Testis (tissue), 3 donors: Measurements from ENCODE around the gene CCDC7. TPM values are rescaled to one million over a fixed set of nuclear protein-coding genes. Genes with fewer than 3 reads are reported as not detected.
"Not testable (repeated sequence)": the region's sequence is repeated elsewhere in the genome, so short reads cannot be mapped to it uniquely, and the experiment has no call there.

Experiments used
- DNase-seq: peaks from one replicate; pipeline ENCODE4 v3.0.0-alpha.2; 2019
- H3K27ac ChIP-seq, 2 donors: fragments of 200-600 bp; sonication (generic); one replicate each; pipeline ENCODE4 v1.5.1; 2019
- H3K27me3 ChIP-seq: fragments of 200-600 bp; sonication (generic); one replicate; pipeline ENCODE4 v1.5.1; 2019
- H3K36me3 ChIP-seq: fragments of 200-600 bp; sonication (generic); one replicate; pipeline ENCODE4 v1.5.1; 2017; ENCODE audit warnings: low read depth; ENCODE audit errors: missing control alignments
- H3K4me1 ChIP-seq: fragments of 200-600 bp; sonication (generic); one replicate; pipeline ENCODE4 v1.5.1; 2019
- H3K4me3 ChIP-seq, 2 donors: fragments of 200-600 bp; sonication (generic); one replicate each; pipeline ENCODE4 v1.5.1; 2017 to 2019
- H3K9me3 ChIP-seq: fragments of 200-600 bp; sonication (generic); one replicate; pipeline ENCODE4 v1.5.1; 2017
- CTCF ChIP-seq, 3 experiments: fragments of 450-650 bp in 2 of 3; fragments of 200-600 bp in 1 of 3; sonication (generic) in 1 of 3; IDR thresholded peaks; one replicate each; pipeline ENCODE4 v1.5.1; 2016 to 2019; ENCODE audit warnings: antibody characterized with exemption in 3 of 3, mild to moderate bottlenecking in 2 of 3, moderate library complexity in 1 of 3
- POLR2A ChIP-seq: fragments of 450-650 bp; IDR thresholded peaks from one replicate; pipeline ENCODE4 v1.6.1; 2017; ENCODE audit warnings: antibody characterized with exemption, mild to moderate bottlenecking, moderate library complexity
- WGBS, 2 donors: methylation state at CpG; one replicate each; pipeline ENCODE4 v1.1.5; 2018; 5-methylcytosine and 5-hydroxymethylcytosine counted together
- intact Hi-C: fragments of 100-400 bp; cut with DNase I; formaldehyde crosslinking; loops from one replicate; pipeline ENCODE4 v1.15.1; 2023; ENCODE audit warnings: low total_unique reads
- polyA plus RNA-seq: library from polyadenylated mRNA; stranded (reverse); fragments of 350-450 nt; fragmentation: Illumina TruSeq; extraction: RNeasy Lipid Tissue Mini Kit (QIAGEN cat#74804); gene quantifications from one replicate; pipeline ENCODE4 v1.2.3, GENCODE V29; 2014; ENCODE audit warnings: low read depth, low replicate concordance; ENCODE audit not compliant: insufficient read depth
- total RNA-seq, 2 donors: library from RNA; depleted of rRNA; stranded (reverse); fragments of >200 nt; gene quantifications; one replicate each; pipeline ENCODE4 v1.2.3, GENCODE V29; 2016

Gene CCDC7
- total and polyA plus RNA-seq, 3 donors from 2014 or later, result 74.0 to 146 (median 74.5) TPM

DNA sequence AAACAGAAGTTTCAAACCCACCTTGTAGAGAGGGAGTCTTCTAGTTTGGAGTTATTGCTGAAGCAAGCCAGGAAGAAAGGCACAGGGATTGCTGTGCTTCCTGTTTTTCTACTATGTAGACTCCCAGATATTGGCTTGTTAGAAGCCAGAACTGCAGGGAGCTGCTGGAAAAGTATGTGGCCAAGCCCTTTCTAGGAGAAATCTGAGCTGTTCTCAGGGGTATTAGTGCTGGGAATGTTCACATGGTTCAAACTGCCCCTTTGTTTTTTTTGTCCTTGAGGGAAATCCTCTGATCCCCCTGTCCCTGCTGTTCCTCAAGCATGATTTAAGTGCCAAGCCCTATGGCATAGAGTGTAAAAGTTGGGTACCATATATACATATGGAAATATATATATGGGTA lies 184.0 kb downstream of the CCDC7 start:
- Histone ChIP-seq H3K27me3 (no peaks in the 10 kb centered on the region), H3K36me3 (no peaks in the 10 kb centered on the region), H3K4me3 (no peak overlapping the region), H3K9me3 (no peaks in the 10 kb centered on the region), H3K4me1 (no peaks in the 10 kb centered on the region), H3K27ac (no peak overlapping the region)
- TF ChIP-seq CTCF (IDR thresholded peaks at IDR 0.05) (no peak), POLR2A (no peak)
- DNase-seq, result no peak
- intact Hi-C loops, result no loop called here

GRCh38 chr10:32646535-32646934 lies 200.6 kb downstream of the CCDC7 start:
- 32 to 53% methylated on average over 1 of the region's 1 CpG for WGBS, 2 donors
- TF ChIP-seq POLR2A, result no peak
- TF ChIP-seq CTCF (IDR thresholded peaks at IDR 0.05), result no peak
- Histone ChIP-seq H3K27ac (no peak overlapping the region), H3K36me3 (no peaks in the 10 kb centered on the region), H3K27me3 (no peaks in the 10 kb centered on the region), H3K4me3 (no peak overlapping the region), H3K4me1 (no peaks in the 10 kb centered on the region), H3K9me3 (no peaks in the 10 kb centered on the region)
- intact Hi-C loops, result no loop called here
- no peak for DNase-seq

- intact Hi-C loops, result no loop called here
- 51 to 93% methylated on average over 1 of the region's 1 CpG for WGBS, 2 donors
- Histone ChIP-seq H3K4me1 (no peaks in the 10 kb centered on the region), H3K27ac (no peak overlapping the region), H3K27me3 (no peaks in the 10 kb centered on the region), H3K36me3 (no peaks in the 10 kb centered on the region), H3K4me3 (no peak overlapping the region), H3K9me3 (no peaks in the 10 kb centered on the region)
- TF ChIP-seq POLR2A (no peak), CTCF (IDR thresholded peaks at IDR 0.05) (no peak)
- DNase-seq, result no peak
Observed at GRCh38 chr10:32650246-32650655, 204.3 kb downstream of the CCDC7 start.

DNA sequence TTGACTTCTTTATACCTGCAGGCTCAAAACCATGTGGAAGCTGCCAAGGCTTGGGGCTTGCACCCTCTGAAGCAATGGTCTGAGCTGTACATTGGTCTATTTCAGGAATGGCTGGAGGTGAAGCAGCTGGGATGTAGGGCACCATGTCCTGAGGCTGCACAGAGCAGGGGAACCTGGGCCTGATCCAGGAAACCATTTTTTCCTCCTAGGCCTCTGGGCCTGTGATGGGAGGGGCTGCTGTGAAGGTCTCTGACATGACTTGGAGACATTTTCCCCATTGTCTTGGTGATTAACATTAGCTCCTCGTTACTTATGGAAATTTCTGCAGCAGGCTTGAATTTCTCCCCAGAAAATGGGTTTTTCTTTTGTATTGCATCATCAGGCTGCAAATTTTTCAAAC lies 211.5 kb downstream of the CCDC7 start:
- H3K4me3 ChIP-seq, H3K36me3 ChIP-seq, H3K27ac ChIP-seq, H3K9me3 ChIP-seq, DNase-seq, H3K4me1 ChIP-seq, H3K27me3 ChIP-seq, intact Hi-C loops: not testable (repeated sequence)
- 42 to 90% methylated on average over 1 of the region's 1 CpG for WGBS, 2 donors

DNA sequence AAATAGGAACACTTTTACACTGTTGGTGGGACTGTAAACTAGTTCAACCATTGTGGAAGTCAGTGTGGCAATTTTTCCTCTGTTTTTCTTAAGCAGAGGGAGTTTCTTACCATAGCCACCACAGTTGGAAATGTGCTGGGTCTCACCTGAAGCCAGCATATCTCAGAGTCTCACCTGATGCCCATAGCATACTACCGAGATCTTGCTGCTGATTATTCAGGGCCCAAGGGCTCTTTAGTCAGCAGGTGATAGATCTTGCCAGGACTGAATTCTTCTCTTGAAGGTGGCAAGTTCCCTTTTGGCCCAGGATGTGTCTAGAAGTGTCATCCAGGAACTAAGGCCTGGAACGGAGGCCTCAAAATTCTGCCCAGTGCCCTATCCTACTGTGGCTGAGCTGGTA lies 215.4 kb downstream of the CCDC7 start:
- WGBS, 2 donors, result 93% methylated on average over 2 of the region's 2 CpGs

More for the DNA sequence above, 215.4 kb downstream of the CCDC7 start:
- no peaks in the 10 kb centered on the region for H3K9me3 ChIP-seq
- H3K4me3 ChIP-seq, result no peak overlapping the region
- no peak for DNase-seq
- H3K36me3 ChIP-seq, result no peaks in the 10 kb centered on the region
- TF ChIP-seq POLR2A (no peak), CTCF (IDR thresholded peaks at IDR 0.05) (no peak)
- H3K27me3 ChIP-seq, result no peaks in the 10 kb centered on the region
- H3K4me1 ChIP-seq, result no peaks in the 10 kb centered on the region
- no peak overlapping the region for H3K27ac ChIP-seq
- intact Hi-C loops, result no loop called here
